Astrocyte (in vitro differentiated cells and primary cell): ENCODE measurements around the gene YEATS4. TPM values are rescaled to one million over a fixed set of nuclear protein-coding genes. Genes with fewer than 3 reads are reported as not detected.
A peak's percentile ranks its signal among the peaks of the same experiment; 100 is the strongest.

Source experiments
- DNase-seq: peaks from one replicate; pipeline ENCODE4 v3.0.0-alpha.2; 2010; ENCODE audit warnings: low read depth
- FAIRE-seq: peaks from 2 replicates; lab custom pipeline; 2011; peaks lifted over from hg19 to GRCh38; lab: Jason Lieb, UNC
- H2AFZ ChIP-seq: 2 replicates; pipeline ENCODE4 v1.6.0; 2012; ENCODE audit warnings: low read depth, low read length, inconsistent platforms
- H3K27ac ChIP-seq: 2 replicates; pipeline ENCODE4 v1.5.1; 2011; ENCODE audit warnings: low read depth, low read length, inconsistent platforms
- H3K27me3 ChIP-seq: 2 replicates; pipeline ENCODE4 v1.6.0; 2011; ENCODE audit warnings: low read length, inconsistent platforms; ENCODE audit not compliant: insufficient read depth
- H3K36me3 ChIP-seq: 2 replicates; pipeline ENCODE4 v1.5.1; 2011; ENCODE audit warnings: low read length, inconsistent platforms; ENCODE audit not compliant: insufficient read depth
- H3K4me1 ChIP-seq: 2 replicates; pipeline ENCODE4 v1.5.1; 2011; ENCODE audit warnings: low read length, inconsistent platforms; ENCODE audit not compliant: insufficient read depth
- H3K4me2 ChIP-seq: 2 replicates; pipeline ENCODE4 v1.6.0; 2012; ENCODE audit warnings: low read length, inconsistent platforms
- H3K4me3 ChIP-seq: 2 replicates; pipeline ENCODE4 v1.5.1; 2011; ENCODE audit warnings: low read depth, mild to moderate bottlenecking, low read length, inconsistent platforms; ENCODE audit not compliant: insufficient read depth
- H3K79me2 ChIP-seq: 2 replicates; pipeline ENCODE4 v1.6.0; 2012; ENCODE audit warnings: mild to moderate bottlenecking, low read length, inconsistent platforms; ENCODE audit not compliant: insufficient read depth
- H3K9ac ChIP-seq: 2 replicates; pipeline ENCODE4 v1.6.0; 2012; ENCODE audit warnings: mild to moderate bottlenecking, low read length, inconsistent platforms
- H3K9me3 ChIP-seq: 2 replicates; pipeline ENCODE4 v1.5.1; 2012; ENCODE audit warnings: low read depth, mild to moderate bottlenecking, low read length, inconsistent platforms; ENCODE audit not compliant: insufficient read depth
- H4K20me1 ChIP-seq: 2 replicates; pipeline ENCODE4 v1.6.0; 2012; ENCODE audit warnings: low read length, inconsistent platforms; ENCODE audit not compliant: insufficient read depth
- H3K27ac Mint-ChIP-seq: one replicate; pipeline ENCODE4 v1.8.0; 2021; ENCODE audit warnings: mild to moderate bottlenecking, mixed read lengths; ENCODE audit not compliant: unreplicated experiment
- H3K27me3 Mint-ChIP-seq: one replicate; pipeline ENCODE4 v1.8.0; 2021; ENCODE audit warnings: low read depth, mixed read lengths; ENCODE audit not compliant: unreplicated experiment
- H3K36me3 Mint-ChIP-seq: one replicate; pipeline ENCODE4 v1.8.0; 2021; ENCODE audit warnings: low read depth, mixed read lengths; ENCODE audit not compliant: unreplicated experiment
- H3K4me1 Mint-ChIP-seq: one replicate; pipeline ENCODE4 v1.8.0; 2021; ENCODE audit warnings: low read depth, mixed read lengths; ENCODE audit not compliant: unreplicated experiment
- H3K4me3 Mint-ChIP-seq: one replicate; pipeline ENCODE4 v1.8.0; 2021; ENCODE audit warnings: mild to moderate bottlenecking, moderate library complexity, mixed read lengths; ENCODE audit not compliant: unreplicated experiment
- H3K9me3 Mint-ChIP-seq: one replicate; pipeline ENCODE4 v1.8.0; 2021; ENCODE audit warnings: mild to moderate bottlenecking, mixed read lengths; ENCODE audit not compliant: unreplicated experiment
- EZH2 ChIP-seq: IDR thresholded peaks from 2 replicates; pipeline ENCODE4 v1.6.1; 2012; ENCODE audit warnings: mild to moderate bottlenecking, low read length, inconsistent platforms; ENCODE audit not compliant: insufficient read depth
- total RNA-seq: library from RNA; stranded (reverse); gene quantifications from 2 replicates; pipeline ENCODE4 v1.2.1, GENCODE V29; 2021
- TF ChIP-seq, protein P1 (sequence below): IDR thresholded peaks from 2 replicates; pipeline ENCODE4 v1.5.1; 2011; ENCODE audit warnings: low read depth, mild to moderate bottlenecking, inconsistent platforms, low read length, moderate library complexity; ENCODE audit not compliant: insufficient read depth

Gene YEATS4
- total RNA-seq, 1 donor from 2014 or later, result 11.6 TPM

DNA sequence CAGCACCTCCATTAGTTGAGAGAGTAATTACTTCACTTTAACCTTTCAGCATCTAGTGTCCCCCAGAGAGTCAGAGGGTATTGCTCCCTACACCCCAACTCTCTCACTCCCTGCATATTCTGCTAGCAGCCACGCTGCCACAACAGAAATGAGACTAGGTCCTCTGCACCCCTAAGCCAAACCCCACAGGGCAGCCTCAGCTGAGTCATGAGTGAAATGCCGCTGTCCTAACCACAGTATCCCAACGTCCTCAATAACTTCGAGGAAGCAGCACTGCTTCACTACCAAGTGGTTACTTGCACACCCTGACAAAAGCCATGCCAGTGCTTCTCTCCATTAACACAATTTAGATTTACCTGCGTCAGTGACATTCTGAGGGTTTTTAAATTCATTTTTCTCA lies 18.2 kb upstream of the YEATS4 start:
- no peaks in the 10 kb centered on the region for H3K36me3 Mint-ChIP-seq

DNA sequence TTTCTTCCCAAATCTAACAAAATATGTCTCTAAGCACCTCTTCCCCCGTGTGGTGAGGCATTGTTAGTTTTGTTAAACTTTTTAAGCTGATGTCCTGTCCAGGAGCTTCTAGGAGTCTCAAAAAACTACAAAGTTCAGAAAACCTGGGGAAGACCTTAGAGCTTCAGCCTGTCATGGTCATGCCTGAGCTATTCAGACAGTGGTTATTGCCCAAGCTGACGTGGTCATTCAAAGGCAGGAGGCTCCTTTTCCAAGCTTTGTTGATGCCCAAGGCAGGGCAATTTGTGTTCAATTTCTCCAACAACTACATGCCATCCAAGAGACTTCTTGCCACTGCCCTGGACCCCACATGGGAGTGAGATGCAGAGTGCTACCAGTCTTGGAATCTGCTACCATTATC lies 17.1 kb upstream of the YEATS4 start:
- Histone ChIP-seq H3K36me3 (no peaks in the 10 kb centered on the region), H3K4me3 (no peak overlapping the region), H3K27ac (no peak overlapping the region), H3K4me2 (no peak overlapping the region), H3K9me3 (no peaks in the 10 kb centered on the region), H3K27me3 (peaks cover 8% of the 10 kb centered on the region), H4K20me1 (no peaks in the 10 kb centered on the region), H3K79me2 (no peaks in the 10 kb centered on the region), H3K4me1 (no peaks in the 10 kb centered on the region), H2AFZ (no peak overlapping the region), H3K9ac (no peak overlapping the region)
- no peak for TF ChIP-seq EZH2
- TF ChIP-seq, protein P1, sequence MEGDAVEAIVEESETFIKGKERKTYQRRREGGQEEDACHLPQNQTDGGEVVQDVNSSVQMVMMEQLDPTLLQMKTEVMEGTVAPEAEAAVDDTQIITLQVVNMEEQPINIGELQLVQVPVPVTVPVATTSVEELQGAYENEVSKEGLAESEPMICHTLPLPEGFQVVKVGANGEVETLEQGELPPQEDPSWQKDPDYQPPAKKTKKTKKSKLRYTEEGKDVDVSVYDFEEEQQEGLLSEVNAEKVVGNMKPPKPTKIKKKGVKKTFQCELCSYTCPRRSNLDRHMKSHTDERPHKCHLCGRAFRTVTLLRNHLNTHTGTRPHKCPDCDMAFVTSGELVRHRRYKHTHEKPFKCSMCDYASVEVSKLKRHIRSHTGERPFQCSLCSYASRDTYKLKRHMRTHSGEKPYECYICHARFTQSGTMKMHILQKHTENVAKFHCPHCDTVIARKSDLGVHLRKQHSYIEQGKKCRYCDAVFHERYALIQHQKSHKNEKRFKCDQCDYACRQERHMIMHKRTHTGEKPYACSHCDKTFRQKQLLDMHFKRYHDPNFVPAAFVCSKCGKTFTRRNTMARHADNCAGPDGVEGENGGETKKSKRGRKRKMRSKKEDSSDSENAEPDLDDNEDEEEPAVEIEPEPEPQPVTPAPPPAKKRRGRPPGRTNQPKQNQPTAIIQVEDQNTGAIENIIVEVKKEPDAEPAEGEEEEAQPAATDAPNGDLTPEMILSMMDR, result no peak
- Mint-ChIP-seq H3K9me3 (no peaks in the 10 kb centered on the region), H3K4me1 (no peaks in the 10 kb centered on the region), H3K4me3 (no peak overlapping the region), H3K36me3 (no peaks in the 10 kb centered on the region), H3K27ac (no peak overlapping the region), H3K27me3 (peaks cover 8% of the 10 kb centered on the region)
- FAIRE-seq (no peak), DNase-seq (no peak)

More for the DNA sequence above, 18.2 kb upstream of the YEATS4 start:
- no peaks in the 10 kb centered on the region for H4K20me1 ChIP-seq
- DNase-seq (peak; percentile 16), FAIRE-seq (no peak)
- H3K9me3 ChIP-seq, result no peaks in the 10 kb centered on the region
- no peaks in the 10 kb centered on the region for H3K4me1 ChIP-seq
- Mint-ChIP-seq H3K4me1 (no peaks in the 10 kb centered on the region), H3K27me3 (peaks cover 8% of the 10 kb centered on the region), H3K9me3 (no peaks in the 10 kb centered on the region), H3K4me3 (no peak overlapping the region), H3K27ac (no peak overlapping the region)
- no peak for TF ChIP-seq EZH2
- TF ChIP-seq, protein P1, result no peak
- no peak overlapping the region for H2AFZ ChIP-seq
- no peak overlapping the region for H3K4me2 ChIP-seq
- H3K79me2 ChIP-seq, result no peaks in the 10 kb centered on the region
- no peak overlapping the region for H3K27ac ChIP-seq
- H3K4me3 ChIP-seq, result no peak overlapping the region
- no peaks in the 10 kb centered on the region for H3K36me3 ChIP-seq
- peaks cover 11% of the 10 kb centered on the region for H3K27me3 ChIP-seq
- no peak overlapping the region for H3K9ac ChIP-seq

DNA sequence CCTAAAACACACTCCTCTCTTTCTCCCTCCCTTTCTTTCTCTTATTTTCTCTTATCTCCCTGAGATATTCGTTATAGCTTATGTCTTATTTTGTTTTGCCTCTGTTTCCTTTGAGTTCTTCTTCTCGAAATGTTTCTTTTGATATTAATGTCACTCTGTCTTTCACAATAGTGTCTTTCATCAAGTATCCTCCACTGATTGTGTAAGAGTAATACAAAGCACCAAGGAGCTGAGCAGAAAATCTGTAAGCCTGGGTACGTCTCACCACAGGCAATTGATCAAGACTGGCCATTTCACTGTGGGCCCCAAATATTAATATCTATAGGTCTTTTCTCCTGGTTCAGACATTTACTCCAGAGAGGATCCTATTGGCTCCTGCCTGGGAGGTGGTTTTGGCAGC lies 16.2 kb upstream of the YEATS4 start:
- Histone ChIP-seq H3K9me3 (no peaks in the 10 kb centered on the region), H2AFZ (no peak overlapping the region), H3K27me3 (peaks cover 8% of the 10 kb centered on the region), H3K4me2 (no peak overlapping the region), H3K9ac (no peak overlapping the region), H3K4me1 (no peaks in the 10 kb centered on the region), H3K79me2 (no peaks in the 10 kb centered on the region), H3K36me3 (no peaks in the 10 kb centered on the region), H4K20me1 (no peaks in the 10 kb centered on the region), H3K4me3 (no peak overlapping the region), H3K27ac (no peak overlapping the region)
- Mint-ChIP-seq H3K4me3 (no peak overlapping the region), H3K27ac (no peak overlapping the region), H3K36me3 (no peaks in the 10 kb centered on the region), H3K4me1 (peaks cover 3% of the 10 kb centered on the region), H3K9me3 (no peaks in the 10 kb centered on the region), H3K27me3 (peaks cover 8% of the 10 kb centered on the region)
- no peak for DNase-seq
- no peak for FAIRE-seq
- TF ChIP-seq, protein P1, result no peak
- TF ChIP-seq EZH2, result no peak
